NCI-H1105 (cell line): ENCODE results near the gene UCP3.

Source experiments
- DNase-seq: peaks from one replicate; lab custom pipeline; 2025; lab: John Stamatoyannopoulos, UW

Gene UCP3

GRCh38 chr11:74008373-74009229 is at the start of gene UCP3:
TSS of gene UCP3 (minus strand) at chr11:74009085. CDS start at chr11:74007042, 2,043 bp downstream.
- DNase-seq: no peak

- DNase-seq: no peak
Measured at GRCh38 chr11:74057249-74058151, 48.6 kb upstream of the UCP3 start.

- no peak for DNase-seq
Measured at GRCh38 chr11:74055938-74056337, 47.1 kb upstream of the UCP3 start.

- no peak for DNase-seq
Measured at GRCh38 chr11:74050465-74050864, 41.6 kb upstream of the UCP3 start.

- no peak for DNase-seq
Measured at GRCh38 chr11:74048993-74049392, 40.1 kb upstream of the UCP3 start.

- DNase-seq: no peak
Measured at GRCh38 chr11:74044538-74044937, 35.7 kb upstream of the UCP3 start.

- no peak for DNase-seq
Measured at GRCh38 chr11:74043450-74043849, 34.6 kb upstream of the UCP3 start.

GRCh38 chr11:74037309-74037708 is 28.4 kb upstream of the UCP3 start:
- DNase-seq: no peak

GRCh38 chr11:74035264-74035663 is 26.4 kb upstream of the UCP3 start:
- no peak for DNase-seq

- DNase-seq: no peak
Measured at GRCh38 chr11:74033046-74033445, 24.2 kb upstream of the UCP3 start.

- no peak for DNase-seq
Measured at GRCh38 chr11:74030723-74031676, 22.1 kb upstream of the UCP3 start.

- no peak for DNase-seq
Measured at GRCh38 chr11:74025467-74026166, 16.7 kb upstream of the UCP3 start.

GRCh38 chr11:74024261-74025029 is 15.6 kb upstream of the UCP3 start:
- no peak for DNase-seq

GRCh38 chr11:74023276-74023675 is 14.4 kb upstream of the UCP3 start:
- no peak for DNase-seq

GRCh38 chr11:74022546-74022945 is 13.7 kb upstream of the UCP3 start:
- no peak for DNase-seq

- no peak for DNase-seq
Measured at GRCh38 chr11:74021998-74022397, 13.1 kb upstream of the UCP3 start.

- DNase-seq: no peak
Measured at GRCh38 chr11:74020539-74020938, 11.7 kb upstream of the UCP3 start.

- DNase-seq: no peak
Measured at GRCh38 chr11:74019860-74020259, 11.0 kb upstream of the UCP3 start.

- no peak for DNase-seq
Measured at GRCh38 chr11:74019104-74019738, 10.3 kb upstream of the UCP3 start.
